Measurements from ENCODE around the gene SLC39A1.

GRCh38 chr1:153937331-153937730 is 26.0 kb downstream of the SLC39A1 start:
- no peak for TF ChIP-seq POLR2A (IDR thresholded peaks at IDR 0.05)
- no peak for TF ChIP-seq CTCF (IDR thresholded peaks at IDR 0.05)

All from tibial nerve (tissue), 3 donors.